Gastrocnemius medialis (tissue), 4 donors: ENCODE results near the gene CEBPZOS. TPM values are rescaled to one million over a fixed set of nuclear protein-coding genes. Genes with fewer than 3 reads are reported as not detected.

ENCODE experiments used
- ATAC-seq, 2 donors: fragments of 150-250 bp; one replicate each; pipeline ENCODE4 v1.9.1; 2016
- DNase-seq, 2 donors: peaks; one replicate each; pipeline ENCODE4 v3.0.0-alpha.2; 2019
- H3K27ac ChIP-seq, 4 donors: fragments of 200-600 bp; sonication (generic); 1 replicate in 1 of 4; 2 replicates in 3 of 4; pipeline ENCODE4 v1.5.1; 2016 to 2018; ENCODE audit warnings: mild to moderate bottlenecking in 2 of 4, moderate library complexity in 1 of 4
- H3K27me3 ChIP-seq, 3 donors: fragments of 200-600 bp; sonication (generic) in 2 of 3; 1 replicate in 1 of 3; 2 replicates in 2 of 3; pipeline versions ENCODE4 v1.5.1 to v1.6.0; 2016 to 2019; ENCODE audit warnings: mild to moderate bottlenecking in 1 of 3, moderate library complexity in 1 of 3
- H3K36me3 ChIP-seq, 2 donors: fragments of 200-600 bp; sonication (generic) in 1 of 2; one replicate each; pipeline ENCODE4 v1.5.1; 2017 to 2018
- H3K4me1 ChIP-seq, 2 donors: fragments of 200-600 bp; sonication (generic) in 1 of 2; one replicate each; pipeline ENCODE4 v1.5.1; 2016 to 2017; ENCODE audit warnings: mild to moderate bottlenecking in 2 of 2
- H3K4me3 ChIP-seq, 4 donors: fragments of 200-600 bp; sonication (generic) in 3 of 4; 1 replicate in 1 of 4; 2 replicates in 3 of 4; pipeline ENCODE4 v1.5.1; 2016 to 2019; ENCODE audit warnings: mild to moderate bottlenecking in 2 of 4
- H3K9me3 ChIP-seq, 3 donors: fragments of 200-600 bp; sonication (generic) in 2 of 3; 1 replicate in 1 of 3; 2 replicates in 2 of 3; pipeline ENCODE4 v1.5.1; 2016 to 2019
- POLR2A ChIP-seq, 2 donors: fragments of 450-650 bp; IDR thresholded peaks; one replicate each; pipeline ENCODE4 v1.6.1; 2017; ENCODE audit warnings: antibody characterized with exemption in 2 of 2, mild to moderate bottlenecking in 2 of 2, moderate library complexity in 2 of 2
- in situ Hi-C, 4 donors: fragments of 200-750 bp; cut with MboI; loops; one replicate each; pipeline versions ENCODE4 v1.15.0 to v1.8.0; 2017; ENCODE audit warnings: low sequenced_read_pairs in 4 of 4
- intact Hi-C: fragments of 100-400 bp; cut with DNase I; formaldehyde crosslinking; loops from one replicate; pipeline ENCODE4 v1.15.1; 2023; ENCODE audit warnings: low total_unique reads
- total RNA-seq, 4 donors: library from RNA; depleted of rRNA; stranded (reverse); fragments of >200 nt; gene quantifications; one replicate each; pipeline versions ENCODE4 v1.1.0 to v1.2.3, GENCODE V29; 2016
- TF ChIP-seq, protein P1 (sequence below), 5 experiments: fragments of 450-650 bp in 3 of 5; fragments of 200-600 bp in 2 of 5; sonication (generic) in 2 of 5; IDR thresholded peaks in 4 of 5; conservative IDR thresholded peaks in 1 of 5; 1 replicate in 4 of 5; 2 replicates in 1 of 5; pipeline ENCODE4 v1.5.1; 2016 to 2019; ENCODE audit warnings: antibody characterized with exemption in 5 of 5, mild to moderate bottlenecking in 3 of 5, moderate library complexity in 3 of 5

CEBPZOS gene
- total RNA-seq, 4 donors from 2014 or later = 19.9 to 33.1 (median 24.1) TPM

DNA sequence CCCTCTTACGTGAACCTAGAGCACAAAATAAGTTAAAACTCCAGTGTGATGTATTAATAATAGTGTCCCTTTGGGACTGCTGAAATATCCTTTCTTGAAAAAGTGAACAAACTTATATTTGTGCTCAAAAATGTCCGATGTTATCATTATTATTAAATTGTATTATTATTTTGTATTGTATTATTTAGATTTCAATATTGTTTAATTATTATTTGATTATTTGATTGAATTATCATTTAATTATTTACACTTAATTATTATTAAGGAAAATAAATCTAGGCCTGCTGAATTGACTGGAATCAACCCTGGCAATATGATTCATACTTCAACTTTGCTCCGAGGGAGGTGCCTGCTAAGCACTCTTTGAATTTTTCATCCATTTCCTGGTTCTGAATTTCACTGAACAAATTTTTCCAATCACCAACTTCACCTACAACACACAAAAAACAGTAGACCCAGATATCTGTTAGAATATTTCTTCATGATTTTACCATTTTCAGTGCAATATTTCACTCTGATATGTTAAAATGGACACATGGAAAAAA is 28.6 kb upstream of the CEBPZOS start:
- in situ Hi-C loops = loop anchor here in 2 of 4 donors (25.0 kb wide), 1 partner anchor 720 kb away; no protein-coding TSS in a partner anchor
- DNase-seq = no peak
- H3K4me1 ChIP-seq = no peaks in the 10 kb centered on the region
- H3K27ac ChIP-seq = no peak overlapping the region
- H3K9me3 ChIP-seq = no peaks in the 10 kb centered on the region
- no peaks in the 10 kb centered on the region for H3K27me3 ChIP-seq
- TF ChIP-seq POLR2A (IDR thresholded peaks at IDR 0.05) = no peak
- TF ChIP-seq, protein P1, sequence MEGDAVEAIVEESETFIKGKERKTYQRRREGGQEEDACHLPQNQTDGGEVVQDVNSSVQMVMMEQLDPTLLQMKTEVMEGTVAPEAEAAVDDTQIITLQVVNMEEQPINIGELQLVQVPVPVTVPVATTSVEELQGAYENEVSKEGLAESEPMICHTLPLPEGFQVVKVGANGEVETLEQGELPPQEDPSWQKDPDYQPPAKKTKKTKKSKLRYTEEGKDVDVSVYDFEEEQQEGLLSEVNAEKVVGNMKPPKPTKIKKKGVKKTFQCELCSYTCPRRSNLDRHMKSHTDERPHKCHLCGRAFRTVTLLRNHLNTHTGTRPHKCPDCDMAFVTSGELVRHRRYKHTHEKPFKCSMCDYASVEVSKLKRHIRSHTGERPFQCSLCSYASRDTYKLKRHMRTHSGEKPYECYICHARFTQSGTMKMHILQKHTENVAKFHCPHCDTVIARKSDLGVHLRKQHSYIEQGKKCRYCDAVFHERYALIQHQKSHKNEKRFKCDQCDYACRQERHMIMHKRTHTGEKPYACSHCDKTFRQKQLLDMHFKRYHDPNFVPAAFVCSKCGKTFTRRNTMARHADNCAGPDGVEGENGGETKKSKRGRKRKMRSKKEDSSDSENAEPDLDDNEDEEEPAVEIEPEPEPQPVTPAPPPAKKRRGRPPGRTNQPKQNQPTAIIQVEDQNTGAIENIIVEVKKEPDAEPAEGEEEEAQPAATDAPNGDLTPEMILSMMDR (IDR thresholded peaks at IDR 0.05 in 4 of 5, conservative IDR thresholded peaks at IDR 0.05 in 1 of 5) = no peak
- ATAC-seq = no peak
- H3K4me3 ChIP-seq = no peak overlapping the region
- intact Hi-C loops = no loop called here
- H3K36me3 ChIP-seq = no peaks in the 10 kb centered on the region

DNA sequence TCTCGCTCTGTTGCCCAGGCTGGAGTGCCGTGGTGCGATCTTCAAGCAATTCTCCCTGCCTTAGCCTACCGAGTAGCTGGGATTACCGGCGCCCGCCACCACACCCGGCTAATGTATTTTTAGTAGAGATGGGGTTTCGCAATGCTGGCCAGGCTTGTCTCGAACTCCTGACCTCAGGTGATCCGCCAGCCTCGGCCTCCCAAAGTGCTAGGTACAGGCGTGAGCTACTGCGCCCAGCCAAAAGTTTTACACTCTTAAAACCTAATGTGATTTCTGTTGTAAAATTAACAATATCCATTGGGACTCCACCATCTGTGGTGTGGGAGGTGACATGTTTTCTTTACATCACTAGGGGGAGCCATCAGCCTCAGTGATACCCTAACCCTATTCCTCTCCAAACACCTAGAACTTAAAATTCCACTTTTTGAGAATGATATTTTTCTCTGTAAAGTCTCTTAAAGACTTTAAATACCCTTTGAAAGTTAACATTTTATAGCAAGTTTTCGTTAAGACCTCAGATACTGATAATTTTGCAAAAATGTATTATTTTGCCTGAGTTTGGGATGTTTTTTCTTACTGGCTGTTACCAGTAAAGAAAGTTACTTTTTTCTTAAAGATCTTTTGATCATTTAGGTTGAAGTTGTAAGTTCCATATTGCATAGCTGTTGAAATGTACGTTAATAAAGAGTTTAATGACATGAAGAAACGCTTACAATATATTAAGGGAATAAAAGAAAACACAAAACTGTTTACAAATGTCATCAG is 27.9 kb upstream of the CEBPZOS start:
- Histone ChIP-seq H3K27ac (no peak overlapping the region), H3K9me3 (no peaks in the 10 kb centered on the region), H3K4me3 (no peak overlapping the region), H3K27me3 (no peaks in the 10 kb centered on the region), H3K36me3 (no peaks in the 10 kb centered on the region), H3K4me1 (no peaks in the 10 kb centered on the region)
- DNase-seq = no peak
- in situ Hi-C loops = loop anchor here in 2 of 4 donors (25.0 kb wide), 1 partner anchor 719 kb away; no protein-coding TSS in a partner anchor
- intact Hi-C loops = no loop called here
- no peak for TF ChIP-seq POLR2A (IDR thresholded peaks at IDR 0.05)
- TF ChIP-seq, protein P1 (IDR thresholded peaks at IDR 0.05 in 4 of 5, conservative IDR thresholded peaks at IDR 0.05 in 1 of 5) = peak in 2 of 5 experiments; percentile 42 to 56
- no peak for ATAC-seq

DNA sequence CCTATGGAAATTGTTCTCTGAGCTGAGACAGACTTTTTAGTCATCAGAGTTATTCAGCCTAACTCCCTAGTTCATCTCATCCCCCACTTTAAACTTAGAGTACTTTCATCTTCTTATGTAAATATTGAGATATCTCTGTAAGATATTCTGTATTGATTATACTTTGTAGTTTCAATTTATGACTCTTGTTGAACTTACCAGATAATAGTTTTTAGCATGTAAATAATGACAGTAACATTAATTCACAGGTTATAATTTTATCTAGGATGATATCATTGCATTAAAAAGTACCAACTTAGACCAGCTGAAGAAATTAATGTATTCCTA is 24.7 kb upstream of the CEBPZOS start:
- intact Hi-C loops (no loop called here), in situ Hi-C loops (loop anchor here in 2 of 4 donors (25.0 kb wide), 1 partner anchor 716 kb away; no protein-coding TSS in a partner anchor)
- Histone ChIP-seq H3K9me3 (no peaks in the 10 kb centered on the region), H3K4me3 (no peak overlapping the region), H3K27me3 (no peaks in the 10 kb centered on the region), H3K36me3 (no peaks in the 10 kb centered on the region), H3K27ac (no peak overlapping the region), H3K4me1 (no peaks in the 10 kb centered on the region)
- DNase-seq = no peak
- no peak for ATAC-seq
- no peak for TF ChIP-seq POLR2A (IDR thresholded peaks at IDR 0.05)
- TF ChIP-seq, protein P1 (IDR thresholded peaks at IDR 0.05 in 4 of 5, conservative IDR thresholded peaks at IDR 0.05 in 1 of 5) = no peak

DNA sequence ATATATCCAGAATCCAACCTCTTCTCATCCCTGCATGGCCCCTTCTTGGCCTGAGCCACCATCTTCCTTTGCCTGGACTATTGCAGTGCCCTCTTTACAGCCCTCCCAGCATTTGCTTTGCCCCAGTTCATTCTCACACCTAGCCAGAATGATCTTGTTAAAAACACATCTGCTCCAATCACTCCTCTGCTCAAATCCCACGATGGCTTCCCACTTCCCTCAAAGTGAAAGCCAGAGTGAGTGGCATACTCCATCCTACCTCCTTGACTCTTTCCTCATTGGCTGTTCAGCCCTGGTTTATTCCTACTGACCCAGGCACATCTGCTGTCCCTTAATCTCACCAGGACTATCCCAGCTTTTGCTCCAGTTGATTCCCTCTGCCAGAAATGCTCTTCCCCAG is 22.6 kb upstream of the CEBPZOS start:
- intact Hi-C loops (no loop called here), in situ Hi-C loops (loop anchor here in 2 of 4 donors (25.0 kb wide), 1 partner anchor 714 kb away; no protein-coding TSS in a partner anchor)
- no peak for DNase-seq
- H3K4me3 ChIP-seq = no peak overlapping the region
- no peaks in the 10 kb centered on the region for H3K27me3 ChIP-seq
- TF ChIP-seq, protein P1 (IDR thresholded peaks at IDR 0.05 in 4 of 5, conservative IDR thresholded peaks at IDR 0.05 in 1 of 5) = no peak
- no peak for TF ChIP-seq POLR2A (IDR thresholded peaks at IDR 0.05)
- no peaks in the 10 kb centered on the region for H3K36me3 ChIP-seq
- no peak for ATAC-seq
- H3K4me1 ChIP-seq = no peaks in the 10 kb centered on the region
- H3K9me3 ChIP-seq = no peaks in the 10 kb centered on the region
- H3K27ac ChIP-seq = no peak overlapping the region
